CD14-positive monocyte (primary cell): Measurements from ENCODE around the gene C17orf113. TPM values are rescaled to one million over a fixed set of nuclear protein-coding genes. Genes with fewer than 3 reads are reported as not detected.

Experiments used
- DNase-seq, 3 donors: peaks; one replicate each; pipeline ENCODE4 v3.0.0-alpha.2; 2011 to 2022
- H2AFZ ChIP-seq: 2 replicates; pipeline ENCODE4 v1.6.0; 2012; ENCODE audit warnings: mild to moderate bottlenecking, low read depth, low read length, inconsistent platforms; ENCODE audit not compliant: insufficient read depth, poor library complexity, severe bottlenecking
- H3K27ac ChIP-seq, 2 donors: 1 replicate in 1 of 2; 2 replicates in 1 of 2; pipeline ENCODE4 v1.5.1; 2012 to 2013; ENCODE audit warnings: low read length in 2 of 2, control low read depth in 1 of 2, inconsistent platforms in 1 of 2, low read depth in 1 of 2, mild to moderate bottlenecking in 1 of 2
- H3K27me3 ChIP-seq, 2 donors: one replicate each; pipeline versions ENCODE4 v1.6.0 to v1.6.1; 2011 to 2013; ENCODE audit warnings: low read length in 2 of 2; ENCODE audit not compliant: control insufficient read depth in 2 of 2, insufficient read depth in 2 of 2
- H3K36me3 ChIP-seq, 2 donors: replicated peaks in 1 of 2; 1 replicate in 1 of 2; 2 replicates in 1 of 2; pipeline versions ENCODE4 v1.5.1 to v1.6.1; 2012 to 2013; ENCODE audit warnings: low read length in 2 of 2, control low read depth in 1 of 2, inconsistent platforms in 1 of 2, mild to moderate bottlenecking in 1 of 2; ENCODE audit not compliant: insufficient read depth in 2 of 2, control insufficient read depth in 1 of 2
- H3K4me1 ChIP-seq, 2 donors: 1 replicate in 1 of 2; 2 replicates in 1 of 2; pipeline versions ENCODE4 v1.5.1 to v1.6.1; 2012 to 2013; ENCODE audit warnings: low read length in 2 of 2, control low read depth in 1 of 2, inconsistent platforms in 1 of 2, mild to moderate bottlenecking in 1 of 2, moderate library complexity in 1 of 2; ENCODE audit not compliant: insufficient read depth in 2 of 2, control insufficient read depth in 1 of 2
- H3K4me2 ChIP-seq: replicated peaks from 2 replicates; pipeline ENCODE3; 2012; ENCODE audit warnings: low read length, moderate library complexity, mild to moderate bottlenecking; ENCODE audit not compliant: poor library complexity, severe bottlenecking; ENCODE audit errors: extremely low read depth
- H3K4me3 ChIP-seq, 3 experiments: fragments of 200-600 bp in 1 of 3; sonication (generic) in 1 of 3; replicated peaks in 1 of 3; 1 replicate in 2 of 3; 2 replicates in 1 of 3; pipeline ENCODE4 v1.5.1; 2011 to 2013; ENCODE audit warnings: low read length in 3 of 3, mild to moderate bottlenecking in 3 of 3, control low read depth in 2 of 3, low read depth in 2 of 3, inconsistent platforms in 1 of 3, moderate library complexity in 1 of 3
- H3K79me2 ChIP-seq: 2 replicates; pipeline ENCODE4 v1.6.0; 2012; ENCODE audit warnings: mild to moderate bottlenecking, control low read depth, inconsistent platforms, low read length, moderate library complexity; ENCODE audit not compliant: insufficient read depth
- H3K9ac ChIP-seq: 2 replicates; pipeline ENCODE4 v1.6.0; 2017; ENCODE audit warnings: low read length, mild to moderate bottlenecking; ENCODE audit not compliant: insufficient read depth, poor library complexity, severe bottlenecking
- H3K9me3 ChIP-seq, 2 donors: replicated peaks in 1 of 2; 1 replicate in 1 of 2; 2 replicates in 1 of 2; pipeline versions ENCODE4 v1.5.1 to v1.6.1; 2012 to 2013; ENCODE audit warnings: low read length in 2 of 2, control low read depth in 1 of 2; ENCODE audit not compliant: control insufficient read depth in 1 of 2, insufficient read depth in 1 of 2
- H4K20me1 ChIP-seq: 2 replicates; pipeline ENCODE4 v1.6.0; 2012; ENCODE audit warnings: mild to moderate bottlenecking, low read length, control low read depth, moderate library complexity; ENCODE audit not compliant: insufficient read depth
- H3K27ac Mint-ChIP-seq, 7 donors: one replicate each; pipeline ENCODE4 v1.8.0; 2020; ENCODE audit warnings: mild to moderate bottlenecking in 7 of 7, mixed read lengths in 7 of 7, moderate library complexity in 6 of 7, inconsistent platforms in 2 of 7
- H3K27me3 Mint-ChIP-seq, 3 donors: one replicate each; pipeline ENCODE4 v1.8.0; 2021 to 2022; ENCODE audit warnings: low read depth in 3 of 3, mild to moderate bottlenecking in 3 of 3, mixed read lengths in 3 of 3, moderate library complexity in 3 of 3, inconsistent platforms in 1 of 3
- H3K36me3 Mint-ChIP-seq, 2 donors: one replicate each; pipeline ENCODE4 v1.8.0; 2020; ENCODE audit warnings: mixed read lengths in 2 of 2, inconsistent platforms in 1 of 2, mild to moderate bottlenecking in 1 of 2
- H3K4me1 Mint-ChIP-seq: one replicate; pipeline ENCODE4 v1.8.0; 2020; ENCODE audit warnings: mild to moderate bottlenecking, mixed read lengths
- H3K4me3 Mint-ChIP-seq, 2 donors: one replicate each; pipeline ENCODE4 v1.8.0; 2020; ENCODE audit warnings: mild to moderate bottlenecking in 2 of 2, mixed read lengths in 2 of 2, moderate library complexity in 1 of 2
- H3K9me3 Mint-ChIP-seq, 7 donors: one replicate each; pipeline ENCODE4 v1.8.0; 2020 to 2022; ENCODE audit warnings: mixed read lengths in 7 of 7, mild to moderate bottlenecking in 6 of 7, moderate library complexity in 6 of 7, inconsistent platforms in 2 of 7
- CTCF ChIP-seq: fragments of 200-600 bp; IDR thresholded peaks from one replicate; pipeline ENCODE4 v1.8.0; 2022; ENCODE audit warnings: antibody characterized with exemption, mild to moderate bottlenecking
- WGBS: methylation state at CpG from one replicate; pipeline ENCODE4 v1.1.5; 2013; ENCODE audit warnings: missing lambda C conversion rate; ENCODE audit not compliant: insufficient coverage; 5-methylcytosine and 5-hydroxymethylcytosine counted together
- intact Hi-C, 2 donors: fragments of 100-400 bp; cut with micrococcal nuclease; formaldehyde crosslinking; loops; one replicate each; pipeline versions ENCODE4 v1.15.0 to v1.15.1; 2023
- polyA plus RNA-seq, 3 donors: library from polyadenylated mRNA; depleted of rRNA in 1 of 3; unstranded in 2 of 3; stranded (reverse) in 1 of 3; fragments of 300-500 nt in 2 of 3; fragments of >200 nt in 1 of 3; fragmentation: Illumina TruSeq in 2 of 3; gene quantifications; 1 replicate in 2 of 3; 2 replicates in 1 of 3; pipeline ENCODE4 v1.2.3, GENCODE V29; 2012 to 2021

The C17orf113 gene
- polyA plus RNA-seq, 3 donors = 0.20 to 0.52 (median 0.28) TPM

GRCh38 chr17:42018339-42018738 lies 32.1 kb downstream of the C17orf113 start:
- no peak for TF ChIP-seq CTCF
- Histone ChIP-seq H3K27ac (peak overlapping the region in 1 of 2 donors; percentile 97), H3K27me3 (no peaks in the 10 kb centered on the region), H3K36me3 (peaks cover 12 to 21% of the 10 kb centered on the region in 2 donors), H3K4me2 (peak overlapping the region; percentile 88), H2AFZ (peak overlapping the region; percentile 92), H3K4me1 (peaks cover 57 to 82% of the 10 kb centered on the region in 2 donors), H3K4me3 (peak overlapping the region in 1 of 3 experiments; percentile 98), H3K79me2 (peaks cover 88% of the 10 kb centered on the region), H3K9me3 (no peaks in the 10 kb centered on the region), H4K20me1 (no peaks in the 10 kb centered on the region), H3K9ac (no peak overlapping the region)
- peak overlapping the region; percentile 93 to 99 for H3K4me3 Mint-ChIP-seq
- peaks cover 0 to 3% (median 0%) of the 10 kb centered on the region in 7 donors for H3K9me3 Mint-ChIP-seq
- peaks cover 65% of the 10 kb centered on the region for H3K4me1 Mint-ChIP-seq
- no peaks in the 10 kb centered on the region for H3K27me3 Mint-ChIP-seq
- WGBS = 53% methylated on average over 2 of the region's 3 CpGs
- H3K36me3 Mint-ChIP-seq = peaks cover 17 to 31% of the 10 kb centered on the region in 2 donors
- H3K27ac Mint-ChIP-seq = peak overlapping the region in 5 of 7 donors; percentile 2 to 99 (median 42)
- intact Hi-C loops = no loop called here
- no peak for DNase-seq

DNA sequence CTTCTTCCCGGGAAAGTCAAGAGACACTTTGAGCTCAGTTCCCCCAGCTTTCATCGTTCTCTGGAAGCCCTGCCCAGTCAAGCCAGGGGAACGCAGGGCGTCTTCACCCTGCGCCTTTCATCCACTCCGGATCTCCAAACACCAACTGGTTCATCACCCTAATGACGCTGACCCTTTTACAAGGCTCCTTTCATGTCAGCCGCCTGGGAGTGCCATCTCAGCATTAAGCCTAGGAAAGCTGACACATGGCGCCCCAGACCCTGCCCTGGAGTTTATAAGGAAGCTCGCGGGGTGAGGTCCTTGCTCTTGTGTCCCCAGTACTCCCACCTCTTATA lies 32.6 kb downstream of the C17orf113 start:
- peaks cover under 1% of the 10 kb centered on the region for H4K20me1 ChIP-seq
- H3K4me2 ChIP-seq = peak overlapping the region; percentile 88
- peaks cover 57 to 82% of the 10 kb centered on the region in 2 donors for H3K4me1 ChIP-seq
- Mint-ChIP-seq H3K36me3 (peaks cover 16 to 29% of the 10 kb centered on the region in 2 donors), H3K9me3 (peaks cover 0 to 3% (median 0%) of the 10 kb centered on the region in 7 donors), H3K27ac (peak overlapping the region; percentile 87 to 100 (median 99)), H3K4me3 (peak overlapping the region; percentile 93 to 99), H3K4me1 (peaks cover 65% of the 10 kb centered on the region), H3K27me3 (no peaks in the 10 kb centered on the region)
- 7% methylated on average over 9 of the region's 11 CpGs for WGBS
- peak overlapping the region; percentile 99 for H3K9ac ChIP-seq
- H3K27me3 ChIP-seq = no peaks in the 10 kb centered on the region
- no peaks in the 10 kb centered on the region for H3K9me3 ChIP-seq
- H3K36me3 ChIP-seq = peaks cover 11 to 16% of the 10 kb centered on the region in 2 donors
- peak overlapping the region; percentile 92 to 97 for H3K27ac ChIP-seq
- H3K4me3 ChIP-seq = peak overlapping the region; percentile 64 to 98 (median 94)
- TF ChIP-seq CTCF = no peak
- H3K79me2 ChIP-seq = peaks cover 92% of the 10 kb centered on the region
- DNase-seq = peak; percentile 33 to 66 (median 41)
- intact Hi-C loops = loop anchor here in 1 of 2 donors (2.0 kb wide), 1 partner anchor 45 kb away; no protein-coding TSS in a partner anchor
- H2AFZ ChIP-seq = peak overlapping the region; percentile 92
